Vagina (tissue), 2 donors: ENCODE measurements around the gene LACC1.

Experiments
- POLR2A ChIP-seq, 2 donors: fragments of 450-650 bp; IDR thresholded peaks; one replicate each; pipeline ENCODE4 v1.6.1; 2017; ENCODE audit warnings: antibody characterized with exemption in 2 of 2, mild to moderate bottlenecking in 2 of 2, moderate library complexity in 2 of 2
- POLR2AphosphoS5 ChIP-seq, 2 donors: sonication (generic); formaldehyde crosslinking; IDR thresholded peaks; one replicate each; pipeline ENCODE4 v1.9.0; 2017; ENCODE audit warnings: antibody characterized with exemption in 2 of 2, mild to moderate bottlenecking in 2 of 2, low read depth in 1 of 2; ENCODE audit not compliant: insufficient read depth in 1 of 2

GRCh38 chr13:43911278-43911677 is 31.6 kb downstream of the LACC1 start:
- TF ChIP-seq POLR2A (IDR thresholded peaks at IDR 0.05) = no peak
- TF ChIP-seq POLR2AphosphoS5 (IDR thresholded peaks at IDR 0.05; ENCODE audit: insufficient read depth in 1 of 2, low read depth in 1 of 2) = no peak
